Measurements from ENCODE around the gene TEX264.

GRCh38 chr3:51686056-51686455 lies 15.0 kb downstream of the TEX264 start:
- TF ChIP-seq FOXM1 (IDR thresholded peaks at IDR 0.05; ENCODE audit: borderline replicate concordance, low read depth) (no peak), ZBTB7A (IDR thresholded peaks at IDR 0.05; ENCODE audit: low read depth) (no peak), MAX (IDR thresholded peaks at IDR 0.05) (no peak), CEBPB (IDR thresholded peaks at IDR 0.05) (no peak), EP300 (IDR thresholded peaks at IDR 0.05; ENCODE audit: borderline replicate concordance) (no peak), YY1 (IDR thresholded peaks at IDR 0.05; ENCODE audit: low read depth) (no peak), TEAD4 (IDR thresholded peaks at IDR 0.05) (no peak), NFIC (IDR thresholded peaks at IDR 0.05) (no peak)

Measured in Ishikawa (cell line).